C4-2B (cell line): ENCODE data around the gene REV3L.

Experiments used
- ZFX ChIP-seq: fragments of 450-650 bp; IDR thresholded peaks from 2 replicates; pipeline ENCODE4 v1.6.1; 2017
- TF ChIP-seq, protein P1 (sequence below): fragments of 450-650 bp; conservative IDR thresholded peaks from 2 replicates; pipeline ENCODE4 v1.5.1; 2017; ENCODE audit warnings: mild to moderate bottlenecking

- TF ChIP-seq, protein P1, sequence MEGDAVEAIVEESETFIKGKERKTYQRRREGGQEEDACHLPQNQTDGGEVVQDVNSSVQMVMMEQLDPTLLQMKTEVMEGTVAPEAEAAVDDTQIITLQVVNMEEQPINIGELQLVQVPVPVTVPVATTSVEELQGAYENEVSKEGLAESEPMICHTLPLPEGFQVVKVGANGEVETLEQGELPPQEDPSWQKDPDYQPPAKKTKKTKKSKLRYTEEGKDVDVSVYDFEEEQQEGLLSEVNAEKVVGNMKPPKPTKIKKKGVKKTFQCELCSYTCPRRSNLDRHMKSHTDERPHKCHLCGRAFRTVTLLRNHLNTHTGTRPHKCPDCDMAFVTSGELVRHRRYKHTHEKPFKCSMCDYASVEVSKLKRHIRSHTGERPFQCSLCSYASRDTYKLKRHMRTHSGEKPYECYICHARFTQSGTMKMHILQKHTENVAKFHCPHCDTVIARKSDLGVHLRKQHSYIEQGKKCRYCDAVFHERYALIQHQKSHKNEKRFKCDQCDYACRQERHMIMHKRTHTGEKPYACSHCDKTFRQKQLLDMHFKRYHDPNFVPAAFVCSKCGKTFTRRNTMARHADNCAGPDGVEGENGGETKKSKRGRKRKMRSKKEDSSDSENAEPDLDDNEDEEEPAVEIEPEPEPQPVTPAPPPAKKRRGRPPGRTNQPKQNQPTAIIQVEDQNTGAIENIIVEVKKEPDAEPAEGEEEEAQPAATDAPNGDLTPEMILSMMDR, result no peak
- no peak for TF ChIP-seq ZFX
These were observed 76.8 kb downstream of the REV3L start for GRCh38 chr6:111406200-111406721.
